ENCODE measurements around the gene SCGB1D4. TPM values are rescaled to one million over a fixed set of nuclear protein-coding genes. Genes with fewer than 3 reads are reported as not detected.

Gene SCGB1D4
- total and polyA plus RNA-seq, 12 donors, result not detected

DNA sequence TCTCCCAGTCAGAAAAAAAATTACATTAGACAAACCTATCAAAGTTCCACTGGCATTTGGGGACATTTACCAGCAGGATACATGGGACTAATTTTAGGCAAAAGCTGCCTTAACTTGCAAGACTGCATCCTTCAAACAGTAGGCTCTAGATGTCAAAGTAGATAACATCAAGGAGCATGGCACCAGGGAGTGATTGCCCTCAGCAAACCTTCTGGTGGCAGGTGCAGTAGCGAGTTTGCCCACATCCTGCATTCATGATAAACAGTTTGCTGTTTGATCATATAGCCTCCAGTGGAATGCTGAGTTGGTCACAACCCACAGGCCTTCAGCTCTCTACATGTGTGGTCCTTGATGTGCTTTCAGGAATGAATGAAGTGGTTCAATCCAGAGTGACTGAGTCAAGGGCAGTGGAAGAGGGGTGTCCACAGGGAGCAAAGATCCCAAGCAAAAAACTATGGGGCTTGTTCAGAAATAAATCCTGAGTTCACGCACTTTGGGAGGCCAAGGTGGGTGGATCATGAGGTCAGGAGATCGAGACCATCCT is 44.8 kb downstream of the SCGB1D4 start:
- TF ChIP-seq POLR2A (IDR thresholded peaks at IDR 0.05), result no peak
- TF ChIP-seq CTCF (IDR thresholded peaks at IDR 0.05), result no peak
- H3K27me3 ChIP-seq, result no peaks in the 10 kb centered on the region
- WGBS, 4 donors, result 49 to 80% (median 66%) methylated on average over 3 of the region's 3 CpGs

GRCh38 chr11:62251698-62252097 is 47.2 kb downstream of the SCGB1D4 start:
- DNase-seq, result no peak
- H3K4me1 ChIP-seq (replicated peaks in 1 of 2), result no peaks in the 10 kb centered on the region
- intact Hi-C loops (cut with DNase I), result no loop called here
- H3K27ac ChIP-seq, result no peak overlapping the region
- no peak for TF ChIP-seq POLR2A (IDR thresholded peaks at IDR 0.05)
- TF ChIP-seq CTCF (IDR thresholded peaks at IDR 0.05), result no peak
- no peaks in the 10 kb centered on the region for H3K36me3 ChIP-seq (replicated peaks in 1 of 2)
- peaks cover 0 to 12% (median 0%) of the 10 kb centered on the region in 3 donors for H3K9me3 ChIP-seq (replicated peaks in 1 of 3)
- H3K4me3 ChIP-seq, result no peak overlapping the region
- peaks cover 3% of the 10 kb centered on the region for H3K27me3 ChIP-seq
- WGBS, 4 donors, result 53 to 59% (median 57%) methylated on average over 4 of the region's 4 CpGs

More for the DNA sequence above, 44.8 kb downstream of the SCGB1D4 start:
- peaks cover 0 to 12% (median 0%) of the 10 kb centered on the region in 3 donors for H3K9me3 ChIP-seq (replicated peaks in 1 of 3)
- DNase-seq, result no peak
- H3K27ac ChIP-seq, result no peak overlapping the region
- intact Hi-C loops (cut with DNase I), result no loop called here
- H3K4me3 ChIP-seq, result no peak overlapping the region
- H3K36me3 ChIP-seq (replicated peaks in 1 of 2), result no peaks in the 10 kb centered on the region
- H3K4me1 ChIP-seq (replicated peaks in 1 of 2), result no peaks in the 10 kb centered on the region

Other genes with a start within 250 kb of the SCGB1D4 start
- 10 to 100 TPM in 8 of 9 donors, 1 to 10 TPM in 1; 7.3 to 23.2 (median 15.4) TPM for gene INCENP, start 175.1 kb downstream of the SCGB1D4 start, total RNA-seq
- gene INCENP, start 175.1 kb downstream of the SCGB1D4 start, polyA plus RNA-seq, result 1 to 10 TPM; 1.4 to 6.8 (median 4.5) TPM
- not detected for gene SCGB1D1, start 108.9 kb downstream of the SCGB1D4 start, total RNA-seq
- gene SCGB1D1, start 108.9 kb downstream of the SCGB1D4 start, polyA plus RNA-seq, result not detected
- not detected for gene SCGB2A1, start 90.4 kb downstream of the SCGB1D4 start, total RNA-seq
- gene SCGB2A1, start 90.4 kb downstream of the SCGB1D4 start, polyA plus RNA-seq, result not detected
- 1 to 10 TPM in 3 of 9 donors, under 1 TPM in 1, not detected in 5; 0.54 to 4.9 (median 2.6) TPM for gene SCGB1D2, start 56.8 kb downstream of the SCGB1D4 start, total RNA-seq
- 10 to 100 TPM in 1 of 3 donors, 1 to 10 TPM in 2; 2.0 to 13.3 (median 5.8) TPM for gene SCGB1D2, start 56.8 kb downstream of the SCGB1D4 start, polyA plus RNA-seq
- gene SCGB2A2, start 28.9 kb downstream of the SCGB1D4 start, total RNA-seq, result not detected
- not detected for gene SCGB2A2, start 28.9 kb downstream of the SCGB1D4 start, polyA plus RNA-seq
- gene ASRGL1, start 38.4 kb upstream of the SCGB1D4 start, total RNA-seq, result 10 to 100 TPM in 1 of 9 donors, 1 to 10 TPM in 7, under 1 TPM in 1; 0.48 to 17.2 (median 4.8) TPM
- 1 to 10 TPM; 3.6 to 6.8 (median 4.0) TPM for gene ASRGL1, start 38.4 kb upstream of the SCGB1D4 start, polyA plus RNA-seq
- gene SCGB1A1, start 120.0 kb upstream of the SCGB1D4 start, total RNA-seq, result 1 to 10 TPM in 2 of 9 donors, not detected in 7; 1.7 to 3.1 TPM
- 1 to 10 TPM in 1 of 3 donors, not detected in 2; 1.5 TPM for gene SCGB1A1, start 120.0 kb upstream of the SCGB1D4 start, polyA plus RNA-seq
- gene AHNAK, start 247.7 kb upstream of the SCGB1D4 start, total RNA-seq, result 100 to 1,000 TPM in 8 of 9 donors, 10 to 100 TPM in 1; 54.2 to 307 (median 195) TPM
- gene AHNAK, start 247.7 kb upstream of the SCGB1D4 start, polyA plus RNA-seq, result 10 to 100 TPM; 32.0 to 35.4 (median 32.7) TPM

Measured in adrenal gland (tissue), 12 donors.